MG63 (cell line): Measurements from ENCODE around the gene ASPDH. TPM values are rescaled to one million over a fixed set of nuclear protein-coding genes. Genes with fewer than 3 reads are reported as not detected.
"Not testable (repeated sequence)": the region's sequence is repeated elsewhere in the genome, so short reads cannot be mapped to it uniquely, and the experiment has no call there.

Experiments used
- DNase-seq: peaks from one replicate; pipeline ENCODE4 v3.0.0-alpha.2; 2020
- H3K27me3 ChIP-seq: fragments of 250-450 bp; sonication (Bioruptor Pico); 2 replicates; pipeline ENCODE4 v1.5.1; 2020; ENCODE audit warnings: mild to moderate bottlenecking, moderate library complexity
- H3K36me3 ChIP-seq: fragments of 250-450 bp; sonication (Bioruptor Pico); 2 replicates; pipeline ENCODE4 v1.5.1; 2020; ENCODE audit warnings: mild to moderate bottlenecking, moderate library complexity
- H3K4me3 ChIP-seq: fragments of 250-450 bp; sonication (Bioruptor Pico); 2 replicates; pipeline ENCODE4 v1.5.1; 2020; ENCODE audit warnings: mild to moderate bottlenecking, moderate library complexity
- H3K9me3 ChIP-seq: fragments of 250-450 bp; sonication (Bioruptor Pico); 2 replicates; pipeline ENCODE4 v1.5.1; 2020; ENCODE audit warnings: mild to moderate bottlenecking, moderate library complexity
- total RNA-seq: library from RNA; depleted of rRNA; stranded (reverse); fragments of >200 nt; shearing (Covaris generic); gene quantifications from 2 replicates; pipeline ENCODE4 v1.2.3, GENCODE V29; 2014; ENCODE audit warnings: low replicate concordance

ASPDH gene
- total RNA-seq, 1 experiment from 2014 or later = not detected

GRCh38 chr19:50549927-50550593, 36.3 kb upstream of the ASPDH start:
- Histone ChIP-seq H3K4me3 (no peak overlapping the region), H3K27me3 (peaks cover 7% of the 10 kb centered on the region), H3K9me3 (no peaks in the 10 kb centered on the region), H3K36me3 (no peaks in the 10 kb centered on the region)
- DNase-seq = no peak

- peaks cover 5% of the 10 kb centered on the region; the same call in 1 of the 2 replicates for H3K27me3 ChIP-seq
- DNase-seq = no peak
Measured at GRCh38 chr19:50549059-50549926, 35.6 kb upstream of the ASPDH start.

GRCh38 chr19:50548191-50549058, 34.7 kb upstream of the ASPDH start:
- Histone ChIP-seq H3K36me3 (no peaks in the 10 kb centered on the region), H3K4me3 (no peak overlapping the region), H3K27me3 (peaks cover 3% of the 10 kb centered on the region; the same call in 1 of the 2 replicates), H3K9me3 (no peaks in the 10 kb centered on the region)
- no peak for DNase-seq

More at GRCh38 chr19:50549059-50549926, 35.6 kb upstream of the ASPDH start:
- Histone ChIP-seq H3K4me3 (no peak overlapping the region), H3K9me3 (no peaks in the 10 kb centered on the region), H3K36me3 (no peaks in the 10 kb centered on the region)

- Histone ChIP-seq H3K36me3 (no peaks in the 10 kb centered on the region), H3K27me3 (0 out of 2 replicates have a peak, but pooled peaks cover 2% of the 10 kb centered on the region), H3K4me3 (no peak overlapping the region), H3K9me3 (no peaks in the 10 kb centered on the region)
- no peak for DNase-seq
Measured at GRCh38 chr19:50547385-50548190, 33.9 kb upstream of the ASPDH start.

- Histone ChIP-seq H3K4me3 (no peak overlapping the region), H3K27me3 (no peaks in the 10 kb centered on the region), H3K9me3 (no peaks in the 10 kb centered on the region), H3K36me3 (no peaks in the 10 kb centered on the region)
- DNase-seq = no peak
Measured at GRCh38 chr19:50546527-50547221, 33.0 kb upstream of the ASPDH start.

- Histone ChIP-seq H3K36me3 (no peaks in the 10 kb centered on the region), H3K27me3 (no peaks in the 10 kb centered on the region), H3K9me3 (no peaks in the 10 kb centered on the region), H3K4me3 (no peak overlapping the region)
- no peak for DNase-seq
Measured at GRCh38 chr19:50542943-50543342, 29.2 kb upstream of the ASPDH start.

GRCh38 chr19:50537769-50538230, 24.1 kb upstream of the ASPDH start:
- H3K9me3 ChIP-seq = peaks cover 7% of the 10 kb centered on the region; the same call in 1 of the 2 replicates
- peak; percentile 91 for DNase-seq
- no peaks in the 10 kb centered on the region for H3K36me3 ChIP-seq
- no peak overlapping the region for H3K4me3 ChIP-seq
- no peaks in the 10 kb centered on the region for H3K27me3 ChIP-seq

- no peak for DNase-seq
- Histone ChIP-seq H3K27me3 (no peaks in the 10 kb centered on the region), H3K36me3 (no peaks in the 10 kb centered on the region), H3K4me3 (no peak overlapping the region), H3K9me3 (peaks cover 12% of the 10 kb centered on the region)
Measured at GRCh38 chr19:50537306-50537685, 23.6 kb upstream of the ASPDH start.

- Histone ChIP-seq H3K27me3 (no peaks in the 10 kb centered on the region), H3K36me3 (no peaks in the 10 kb centered on the region), H3K9me3 (peaks cover 14% of the 10 kb centered on the region), H3K4me3 (no peak overlapping the region)
- no peak for DNase-seq
Measured at GRCh38 chr19:50536662-50537305, 23.1 kb upstream of the ASPDH start.

- no peak overlapping the region for H3K4me3 ChIP-seq
- H3K36me3 ChIP-seq = no peaks in the 10 kb centered on the region
- no peaks in the 10 kb centered on the region for H3K27me3 ChIP-seq
- peaks cover 14% of the 10 kb centered on the region for H3K9me3 ChIP-seq
- DNase-seq = no peak
Measured at GRCh38 chr19:50535672-50536187, 22.0 kb upstream of the ASPDH start.

GRCh38 chr19:50534478-50534877, 20.8 kb upstream of the ASPDH start:
- no peak for DNase-seq
- H3K9me3 ChIP-seq = peaks cover 14% of the 10 kb centered on the region
- H3K4me3 ChIP-seq = no peak overlapping the region
- H3K36me3 ChIP-seq = no peaks in the 10 kb centered on the region
- no peaks in the 10 kb centered on the region for H3K27me3 ChIP-seq

GRCh38 chr19:50532952-50533351, 19.2 kb upstream of the ASPDH start:
- peaks cover 7% of the 10 kb centered on the region for H3K27me3 ChIP-seq
- DNase-seq = no peak
- no peaks in the 10 kb centered on the region for H3K36me3 ChIP-seq
- H3K4me3 ChIP-seq = no peak overlapping the region
- H3K9me3 ChIP-seq = peaks cover 14% of the 10 kb centered on the region

GRCh38 chr19:50531171-50531612, 17.5 kb upstream of the ASPDH start:
- DNase-seq = no peak
- Histone ChIP-seq H3K27me3 (peaks cover 13% of the 10 kb centered on the region), H3K36me3 (no peaks in the 10 kb centered on the region), H3K9me3 (peaks cover 14% of the 10 kb centered on the region), H3K4me3 (no peak overlapping the region)

GRCh38 chr19:50528052-50528451, 14.3 kb upstream of the ASPDH start:
- H3K4me3 ChIP-seq, DNase-seq, H3K36me3 ChIP-seq, H3K9me3 ChIP-seq: not testable (repeated sequence)
- H3K27me3 ChIP-seq = peaks cover 13% of the 10 kb centered on the region

GRCh38 chr19:50522881-50523280, 9.2 kb upstream of the ASPDH start:
- Histone ChIP-seq H3K36me3 (no peaks in the 10 kb centered on the region), H3K27me3 (peaks cover 5% of the 10 kb centered on the region; the same call in 1 of the 2 replicates), H3K4me3 (no peak overlapping the region), H3K9me3 (no peaks in the 10 kb centered on the region)
- no peak for DNase-seq
